SK-N-SH treated with all-trans-retinoic acid at 6 μM for 48 hours (cell line): Measurements from ENCODE around the gene SPATS2.

Experiments used
- ARNTL ChIP-seq: fragments of 450-650 bp; formaldehyde crosslinking; IDR thresholded peaks from 2 replicates; pipeline ENCODE4 v1.5.0; 2020; ENCODE audit warnings: low read depth, mild to moderate bottlenecking, moderate library complexity, borderline replicate concordance
- BACH2 ChIP-seq: fragments of 250-450 bp; sonication (Bioruptor Pico); IDR thresholded peaks from 2 replicates; pipeline ENCODE4 v1.9.0; 2021; ENCODE audit warnings: mild to moderate bottlenecking, borderline replicate concordance
- CSDC2 ChIP-seq: fragments of 250-450 bp; sonication (Bioruptor Pico); IDR thresholded peaks from 2 replicates; pipeline ENCODE4 v1.5.0; 2020; ENCODE audit warnings: mild to moderate bottlenecking, moderate library complexity
- ESRRG ChIP-seq: fragments of 250-450 bp; sonication (Bioruptor Pico); IDR thresholded peaks from 2 replicates; pipeline ENCODE4 v1.6.1; 2021; ENCODE audit warnings: mild to moderate bottlenecking
- OSR1 ChIP-seq: fragments of 250-450 bp; sonication (Bioruptor Pico); IDR thresholded peaks from 2 replicates; pipeline ENCODE4 v1.8.0; 2022; ENCODE audit warnings: moderate library complexity, mild to moderate bottlenecking, inconsistent platforms
- PPARA ChIP-seq: fragments of 250-450 bp; sonication (Bioruptor Pico); IDR thresholded peaks from 2 replicates; pipeline ENCODE4 v1.5.0; 2020; ENCODE audit warnings: mild to moderate bottlenecking, borderline replicate concordance
- RARB ChIP-seq: fragments of 250-450 bp; sonication (Bioruptor Pico); IDR thresholded peaks from 2 replicates; pipeline ENCODE4 v1.8.0; 2021; ENCODE audit warnings: mild to moderate bottlenecking, moderate library complexity
- TCF4 ChIP-seq: fragments of 250-450 bp; sonication (Bioruptor Pico); IDR thresholded peaks from 2 replicates; pipeline ENCODE4 v1.8.0; 2021; ENCODE audit warnings: mild to moderate bottlenecking, moderate library complexity, borderline replicate concordance
- ZFP3 ChIP-seq: fragments of 250-450 bp; sonication (Bioruptor Pico); IDR thresholded peaks from 2 replicates; pipeline ENCODE4 v1.5.0; 2020; ENCODE audit warnings: mild to moderate bottlenecking, moderate library complexity
- ZFP30 ChIP-seq: fragments of 450-650 bp; formaldehyde crosslinking; IDR thresholded peaks from 2 replicates; pipeline ENCODE4 v1.5.0; 2022; ENCODE audit warnings: mild to moderate bottlenecking, moderate library complexity
- ZNF8 ChIP-seq: fragments of 450-650 bp; formaldehyde crosslinking; IDR thresholded peaks from 2 replicates; pipeline ENCODE4 v1.5.0; 2020; ENCODE audit warnings: mild to moderate bottlenecking, moderate library complexity
- TF ChIP-seq, protein P1 (sequence below): fragments of 250-450 bp; sonication (Bioruptor Pico); IDR thresholded peaks from 2 replicates; pipeline ENCODE4 v1.5.1; 2020; ENCODE audit warnings: low read depth, mild to moderate bottlenecking, moderate library complexity
- TF ChIP-seq, protein P2 (sequence below): fragments of 250-450 bp; sonication (Bioruptor Pico); IDR thresholded peaks from 2 replicates; pipeline ENCODE4 v1.8.0; 2020; ENCODE audit warnings: mild to moderate bottlenecking, moderate library complexity, borderline replicate concordance
- TF ChIP-seq, protein P3 (sequence below): fragments of 250-450 bp; sonication (Bioruptor Pico); IDR thresholded peaks from 2 replicates; pipeline ENCODE4 v1.5.1; 2021; ENCODE audit warnings: mild to moderate bottlenecking, moderate library complexity

DNA sequence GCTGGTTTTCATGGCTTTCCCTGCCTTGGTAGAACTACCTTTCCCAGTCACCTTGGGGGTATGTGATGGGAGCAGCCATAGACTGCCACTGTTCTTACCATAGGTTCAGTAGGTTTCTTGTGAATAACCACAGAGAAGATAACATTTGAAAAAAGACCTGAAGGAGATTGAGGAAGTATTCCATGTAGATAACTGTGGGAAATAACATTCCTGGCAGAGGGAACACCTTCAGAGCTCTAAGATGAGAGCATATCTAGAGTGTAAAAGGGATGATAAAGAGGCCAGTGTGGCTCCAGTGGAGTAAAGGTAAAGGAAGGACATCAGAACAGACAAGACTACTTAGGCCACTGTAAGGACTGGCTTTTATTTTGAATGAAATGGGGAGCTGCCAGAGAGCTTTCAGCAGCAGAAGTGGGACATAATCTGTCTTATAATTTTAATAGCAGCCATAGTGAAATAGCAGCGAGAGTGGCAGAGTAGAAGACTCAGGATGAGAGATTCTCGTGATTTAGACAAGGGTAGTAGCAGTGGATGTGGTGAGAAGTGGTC is 88.9 kb downstream of the SPATS2 start:
- TF ChIP-seq ZNF8 (CRISPR knock-in tag) (no peak), BACH2 (CRISPR knock-in tag) (no peak), ZFP3 (no peak), TCF4 (no peak), OSR1 (CRISPR knock-in tag) (no peak), ESRRG (CRISPR knock-in tag) (no peak), ARNTL (CRISPR knock-in tag) (no peak), PPARA (no peak), ZFP30 (no peak), CSDC2 (CRISPR knock-in tag) (no peak), RARB (CRISPR knock-in tag) (no peak)
- TF ChIP-seq, protein P1, sequence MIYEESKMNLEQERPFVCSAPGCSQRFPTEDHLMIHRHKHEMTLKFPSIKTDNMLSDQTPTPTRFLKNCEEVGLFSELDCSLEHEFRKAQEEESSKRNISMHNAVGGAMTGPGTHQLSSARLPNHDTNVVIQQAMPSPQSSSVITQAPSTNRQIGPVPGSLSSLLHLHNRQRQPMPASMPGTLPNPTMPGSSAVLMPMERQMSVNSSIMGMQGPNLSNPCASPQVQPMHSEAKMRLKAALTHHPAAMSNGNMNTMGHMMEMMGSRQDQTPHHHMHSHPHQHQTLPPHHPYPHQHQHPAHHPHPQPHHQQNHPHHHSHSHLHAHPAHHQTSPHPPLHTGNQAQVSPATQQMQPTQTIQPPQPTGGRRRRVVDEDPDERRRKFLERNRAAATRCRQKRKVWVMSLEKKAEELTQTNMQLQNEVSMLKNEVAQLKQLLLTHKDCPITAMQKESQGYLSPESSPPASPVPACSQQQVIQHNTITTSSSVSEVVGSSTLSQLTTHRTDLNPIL: no peak
- TF ChIP-seq, protein P2, sequence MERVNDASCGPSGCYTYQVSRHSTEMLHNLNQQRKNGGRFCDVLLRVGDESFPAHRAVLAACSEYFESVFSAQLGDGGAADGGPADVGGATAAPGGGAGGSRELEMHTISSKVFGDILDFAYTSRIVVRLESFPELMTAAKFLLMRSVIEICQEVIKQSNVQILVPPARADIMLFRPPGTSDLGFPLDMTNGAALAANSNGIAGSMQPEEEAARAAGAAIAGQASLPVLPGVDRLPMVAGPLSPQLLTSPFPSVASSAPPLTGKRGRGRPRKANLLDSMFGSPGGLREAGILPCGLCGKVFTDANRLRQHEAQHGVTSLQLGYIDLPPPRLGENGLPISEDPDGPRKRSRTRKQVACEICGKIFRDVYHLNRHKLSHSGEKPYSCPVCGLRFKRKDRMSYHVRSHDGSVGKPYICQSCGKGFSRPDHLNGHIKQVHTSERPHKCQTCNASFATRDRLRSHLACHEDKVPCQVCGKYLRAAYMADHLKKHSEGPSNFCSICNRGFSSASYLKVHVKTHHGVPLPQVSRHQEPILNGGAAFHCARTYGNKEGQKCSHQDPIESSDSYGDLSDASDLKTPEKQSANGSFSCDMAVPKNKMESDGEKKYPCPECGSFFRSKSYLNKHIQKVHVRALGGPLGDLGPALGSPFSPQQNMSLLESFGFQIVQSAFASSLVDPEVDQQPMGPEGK (CRISPR knock-in tag): no peak
- TF ChIP-seq, protein P3, sequence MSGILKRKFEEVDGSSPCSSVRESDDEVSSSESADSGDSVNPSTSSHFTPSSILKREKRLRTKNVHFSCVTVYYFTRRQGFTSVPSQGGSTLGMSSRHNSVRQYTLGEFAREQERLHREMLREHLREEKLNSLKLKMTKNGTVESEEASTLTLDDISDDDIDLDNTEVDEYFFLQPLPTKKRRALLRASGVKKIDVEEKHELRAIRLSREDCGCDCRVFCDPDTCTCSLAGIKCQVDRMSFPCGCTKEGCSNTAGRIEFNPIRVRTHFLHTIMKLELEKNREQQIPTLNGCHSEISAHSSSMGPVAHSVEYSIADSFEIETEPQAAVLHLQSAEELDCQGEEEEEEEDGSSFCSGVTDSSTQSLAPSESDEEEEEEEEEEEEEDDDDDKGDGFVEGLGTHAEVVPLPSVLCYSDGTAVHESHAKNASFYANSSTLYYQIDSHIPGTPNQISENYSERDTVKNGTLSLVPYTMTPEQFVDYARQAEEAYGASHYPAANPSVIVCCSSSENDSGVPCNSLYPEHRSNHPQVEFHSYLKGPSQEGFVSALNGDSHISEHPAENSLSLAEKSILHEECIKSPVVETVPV: no peak
